Loucy (cell line): ENCODE results near the gene TOGARAM2.

Source experiments
- H2AFZ ChIP-seq: fragments of 200-600 bp; sonication (generic); 2 replicates; pipeline ENCODE4 v1.6.0; 2016; ENCODE audit warnings: antibody characterized with exemption, mild to moderate bottlenecking, low read length, moderate library complexity
- H3F3A ChIP-seq: fragments of 200-600 bp; 2 replicates; pipeline ENCODE4 v1.6.0; 2016; ENCODE audit warnings: antibody characterized with exemption, low read depth, mild to moderate bottlenecking
- H3K27me3 ChIP-seq: fragments of 200-600 bp; sonication (generic); 2 replicates; pipeline ENCODE4 v1.6.1; 2014; ENCODE audit warnings: low read length, mild to moderate bottlenecking; ENCODE audit not compliant: insufficient read depth, poor library complexity, severe bottlenecking
- H3K36me3 ChIP-seq: fragments of 200-600 bp; sonication (generic); 2 replicates; pipeline ENCODE4 v1.6.1; 2016; ENCODE audit warnings: low read length; ENCODE audit not compliant: insufficient read depth
- H3K4me1 ChIP-seq: fragments of 200-600 bp; sonication (generic); 2 replicates; pipeline ENCODE4 v1.5.1; 2014; ENCODE audit warnings: low read length, mild to moderate bottlenecking; ENCODE audit not compliant: insufficient read depth, poor library complexity, severe bottlenecking
- H3K4me2 ChIP-seq: fragments of 200-600 bp; sonication (generic); 2 replicates; pipeline ENCODE4 v1.6.0; 2014; ENCODE audit warnings: antibody characterized with exemption, low read length, low read depth, mild to moderate bottlenecking; ENCODE audit not compliant: poor library complexity, severe bottlenecking
- H3K4me3 ChIP-seq: fragments of 200-600 bp; sonication (generic); 2 replicates; pipeline ENCODE4 v1.5.1; 2014; ENCODE audit warnings: low read length, mild to moderate bottlenecking, mixed read lengths; ENCODE audit not compliant: poor library complexity, severe bottlenecking
- H3K79me2 ChIP-seq: fragments of 200-600 bp; sonication (generic); 2 replicates; pipeline ENCODE4 v1.6.1; 2014; ENCODE audit warnings: low read length; ENCODE audit not compliant: insufficient read depth
- H3K9ac ChIP-seq: fragments of 200-600 bp; sonication (generic); 2 replicates; pipeline ENCODE4 v1.6.0; 2014; ENCODE audit warnings: mild to moderate bottlenecking, low read depth, low read length, moderate library complexity; ENCODE audit not compliant: poor library complexity, severe bottlenecking
- H3K9me2 ChIP-seq: fragments of 200-600 bp; sonication (generic); replicated peaks from 2 replicates; pipeline ENCODE4 v1.6.1; 2016; ENCODE audit warnings: low read depth, low read length, mixed read lengths
- H3K9me3 ChIP-seq: fragments of 200-600 bp; sonication (generic); 2 replicates; pipeline ENCODE4 v1.6.1; 2014; ENCODE audit warnings: mild to moderate bottlenecking, antibody characterized with exemption, low read length, low read depth; ENCODE audit not compliant: insufficient read depth
- H4K20me1 ChIP-seq: fragments of 200-600 bp; sonication (generic); 2 replicates; pipeline ENCODE4 v1.6.0; 2014; ENCODE audit warnings: antibody characterized with exemption, low read length, mild to moderate bottlenecking; ENCODE audit not compliant: insufficient read depth, poor library complexity, severe bottlenecking
- EZH2phosphoT487 ChIP-seq: fragments of 200-600 bp; IDR thresholded peaks from 2 replicates; pipeline ENCODE4 v1.6.1; 2018; ENCODE audit warnings: antibody characterized with exemption, mild to moderate bottlenecking, moderate library complexity, borderline replicate concordance
- TF ChIP-seq, protein P1 (sequence below): fragments of 200-600 bp; sonication (generic); conservative IDR thresholded peaks from 2 replicates; pipeline ENCODE4 v1.5.1; 2014; ENCODE audit warnings: mild to moderate bottlenecking, antibody characterized with exemption, low read length

The TOGARAM2 gene

DNA sequence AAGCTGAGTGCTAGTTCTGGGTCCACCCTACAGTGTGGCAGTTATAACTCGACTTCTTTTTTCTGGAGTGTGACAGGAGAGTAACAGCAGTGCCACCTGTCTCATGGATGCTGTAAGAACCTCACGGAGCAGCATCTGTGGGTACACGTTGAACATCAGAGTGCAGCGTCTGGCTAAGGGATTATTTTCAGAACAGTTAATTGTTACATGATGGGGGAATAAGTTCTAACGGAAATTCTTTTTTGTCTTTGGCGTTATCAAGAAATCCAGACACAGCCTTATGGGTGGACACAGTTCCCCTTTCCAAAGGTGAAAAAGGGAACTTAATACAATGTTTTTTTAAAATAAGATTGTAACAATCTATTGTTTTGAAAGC is 28.3 kb upstream of the TOGARAM2 start:
- Histone ChIP-seq H3F3A (no peaks in the 10 kb centered on the region), H3K4me1 (no peaks in the 10 kb centered on the region)

DNA sequence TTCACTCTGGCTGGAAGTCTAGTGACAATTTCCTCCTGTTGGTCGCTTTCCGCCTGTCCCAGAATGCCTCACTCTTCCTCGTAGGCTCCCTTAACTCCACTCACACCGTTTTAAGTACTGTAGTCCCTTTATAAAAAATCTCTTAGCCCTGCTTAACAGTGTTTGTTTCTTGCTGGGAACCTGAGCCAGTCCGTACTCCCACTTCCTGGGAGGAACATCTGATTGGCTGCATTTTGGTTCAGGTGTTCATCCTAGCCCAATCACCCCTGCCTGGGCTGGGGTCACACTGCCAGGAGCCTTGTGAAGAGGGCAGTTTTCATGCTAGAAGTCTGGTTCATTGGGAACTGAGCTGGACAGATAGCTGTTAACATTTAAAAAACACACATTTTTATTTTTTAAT is 25.6 kb upstream of the TOGARAM2 start:
- no peak overlapping the region for H2AFZ ChIP-seq
- no peak overlapping the region for H3K4me3 ChIP-seq
- H3K36me3 ChIP-seq = no peaks in the 10 kb centered on the region
- H3F3A ChIP-seq = no peaks in the 10 kb centered on the region
- no peaks in the 10 kb centered on the region for H3K9me2 ChIP-seq
- H3K27me3 ChIP-seq = no peaks in the 10 kb centered on the region
- no peaks in the 10 kb centered on the region for H3K9me3 ChIP-seq
- H3K79me2 ChIP-seq = no peaks in the 10 kb centered on the region
- no peak overlapping the region for H3K4me2 ChIP-seq
- H3K9ac ChIP-seq = no peak overlapping the region
- H3K4me1 ChIP-seq = no peaks in the 10 kb centered on the region
- TF ChIP-seq, protein P1, sequence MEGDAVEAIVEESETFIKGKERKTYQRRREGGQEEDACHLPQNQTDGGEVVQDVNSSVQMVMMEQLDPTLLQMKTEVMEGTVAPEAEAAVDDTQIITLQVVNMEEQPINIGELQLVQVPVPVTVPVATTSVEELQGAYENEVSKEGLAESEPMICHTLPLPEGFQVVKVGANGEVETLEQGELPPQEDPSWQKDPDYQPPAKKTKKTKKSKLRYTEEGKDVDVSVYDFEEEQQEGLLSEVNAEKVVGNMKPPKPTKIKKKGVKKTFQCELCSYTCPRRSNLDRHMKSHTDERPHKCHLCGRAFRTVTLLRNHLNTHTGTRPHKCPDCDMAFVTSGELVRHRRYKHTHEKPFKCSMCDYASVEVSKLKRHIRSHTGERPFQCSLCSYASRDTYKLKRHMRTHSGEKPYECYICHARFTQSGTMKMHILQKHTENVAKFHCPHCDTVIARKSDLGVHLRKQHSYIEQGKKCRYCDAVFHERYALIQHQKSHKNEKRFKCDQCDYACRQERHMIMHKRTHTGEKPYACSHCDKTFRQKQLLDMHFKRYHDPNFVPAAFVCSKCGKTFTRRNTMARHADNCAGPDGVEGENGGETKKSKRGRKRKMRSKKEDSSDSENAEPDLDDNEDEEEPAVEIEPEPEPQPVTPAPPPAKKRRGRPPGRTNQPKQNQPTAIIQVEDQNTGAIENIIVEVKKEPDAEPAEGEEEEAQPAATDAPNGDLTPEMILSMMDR = no peak
- no peak for TF ChIP-seq EZH2phosphoT487
- H4K20me1 ChIP-seq = no peaks in the 10 kb centered on the region

More for the DNA sequence above, 28.3 kb upstream of the TOGARAM2 start:
- no peak overlapping the region for H3K4me2 ChIP-seq
- no peaks in the 10 kb centered on the region for H3K27me3 ChIP-seq
- no peaks in the 10 kb centered on the region for H3K79me2 ChIP-seq
- no peak overlapping the region for H3K9ac ChIP-seq
- no peak overlapping the region for H3K4me3 ChIP-seq
- H3K36me3 ChIP-seq = peaks cover 17% of the 10 kb centered on the region; the same call in 1 of the 2 replicates
- H4K20me1 ChIP-seq = no peaks in the 10 kb centered on the region
- no peaks in the 10 kb centered on the region; the same call in 1 of the 2 replicates for H3K9me3 ChIP-seq
- H2AFZ ChIP-seq = no peak overlapping the region
- H3K9me2 ChIP-seq = no peaks in the 10 kb centered on the region
- TF ChIP-seq EZH2phosphoT487 = no peak
- TF ChIP-seq, protein P1 = peak; percentile 37

DNA sequence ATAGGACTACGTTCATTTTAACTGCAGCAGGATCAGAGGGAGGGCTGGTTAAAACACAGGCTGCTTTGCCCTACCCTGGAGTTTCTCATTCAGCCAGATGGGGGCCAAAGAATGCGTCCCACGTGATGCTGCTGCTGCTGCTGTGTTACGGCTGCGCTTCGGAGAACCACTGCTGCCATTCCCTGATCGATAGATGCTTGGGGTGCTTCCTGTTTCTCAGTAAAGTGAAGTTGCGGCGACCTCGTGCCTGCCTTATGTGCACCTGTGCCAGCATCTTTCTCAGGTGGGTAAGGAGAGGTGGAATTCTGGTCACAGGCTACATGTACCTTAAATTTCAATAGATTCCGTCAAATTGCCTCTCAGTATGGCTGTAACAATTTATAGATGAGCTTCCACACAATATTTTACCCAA is 24.7 kb upstream of the TOGARAM2 start:
- Histone ChIP-seq H3K4me3 (peak overlapping the region; percentile 60), H3K9me3 (no peaks in the 10 kb centered on the region), H3K79me2 (no peaks in the 10 kb centered on the region), H4K20me1 (no peaks in the 10 kb centered on the region), H3K36me3 (no peaks in the 10 kb centered on the region), H3K4me2 (peak overlapping the region; percentile 70), H2AFZ (peak overlapping the region; percentile 57), H3K27me3 (no peaks in the 10 kb centered on the region), H3K4me1 (no peaks in the 10 kb centered on the region), H3K9me2 (no peaks in the 10 kb centered on the region), H3K9ac (no peak overlapping the region), H3F3A (no peaks in the 10 kb centered on the region)
- no peak for TF ChIP-seq EZH2phosphoT487
- TF ChIP-seq, protein P1 = no peak; the same call in 1 of the 2 replicates
